IMR-90 (cell line): ENCODE data around the gene RUNX1. TPM values are rescaled to one million over a fixed set of nuclear protein-coding genes. Genes with fewer than 3 reads are reported as not detected.

Source experiments
- ATAC-seq: fragments of 200-7000 bp; cut with Tn5 transposase; 2 replicates; pipeline ENCODE4 v1.9.1; 2020; ENCODE audit warnings: low read depth, mild to moderate bottlenecking, moderate library complexity
- BruUV-seq: library from RNA; stranded (reverse); fragments of 400-500 nt; replicated peaks from 2 replicates; lab custom pipeline; 2021; lab: Mats Ljungman, UMichigan
- CTCF ChIA-PET: fragments of 300-600 bp; formaldehyde crosslinking; extraction: SDS; loops from one replicate; lab custom pipeline; 2021; ENCODE audit warnings: antibody characterized with exemption; lab: Yijun Ruan, JAX
- POLR2A ChIA-PET: fragments of 300-600 bp; sonication (Branson Sonifier 250); formaldehyde crosslinking; loops from one replicate; lab custom pipeline; 2022; ENCODE audit warnings: antibody characterized with exemption; ENCODE audit not compliant: unreplicated experiment; lab: Charles Lee
- DNase-seq: peaks from one replicate; pipeline ENCODE4 v3.0.0; 2013
- H2AFZ ChIP-seq: replicated peaks from 2 replicates; pipeline ENCODE3; 2013; ENCODE audit warnings: low read length, mild to moderate bottlenecking; ENCODE audit not compliant: poor library complexity
- H2AK5ac ChIP-seq: 2 replicates; pipeline ENCODE4 v1.6.1; 2013; ENCODE audit warnings: low read depth, low read length, inconsistent platforms
- H2AK9ac ChIP-seq: replicated peaks from 2 replicates; pipeline ENCODE3; 2013; ENCODE audit warnings: mild to moderate bottlenecking, low read depth, low read length, moderate library complexity; ENCODE audit not compliant: poor library complexity
- H2BK120ac ChIP-seq: 2 replicates; pipeline ENCODE4 v1.6.1; 2013; ENCODE audit warnings: low read depth, low read length, inconsistent platforms
- H2BK15ac ChIP-seq: 3 replicates; pipeline ENCODE4 v1.6.1; 2013; ENCODE audit warnings: low read depth, low read length, inconsistent platforms
- H2BK20ac ChIP-seq: 2 replicates; pipeline ENCODE4 v1.6.1; 2013; ENCODE audit warnings: low read depth, mild to moderate bottlenecking, inconsistent platforms, low read length, moderate library complexity
- H2BK5ac ChIP-seq: 2 replicates; pipeline ENCODE4 v1.6.1; 2013; ENCODE audit warnings: mild to moderate bottlenecking, low read depth, low read length, inconsistent platforms; ENCODE audit not compliant: poor library complexity, severe bottlenecking
- H3K14ac ChIP-seq: replicated peaks from 2 replicates; pipeline ENCODE4 v1.6.1; 2013; ENCODE audit warnings: low read depth, low read length, inconsistent platforms
- H3K18ac ChIP-seq: 2 replicates; pipeline ENCODE4 v1.6.1; 2013; ENCODE audit warnings: low read depth, low read length, control low read depth
- H3K23ac ChIP-seq: 2 replicates; pipeline ENCODE4 v1.6.1; 2013; ENCODE audit warnings: low read depth, low read length, inconsistent platforms
- H3K27ac ChIP-seq: 2 replicates; pipeline ENCODE4 v1.5.1; 2013; ENCODE audit warnings: mild to moderate bottlenecking, control low read depth, low read length; ENCODE audit not compliant: insufficient read depth
- H3K27me3 ChIP-seq: 2 replicates; pipeline ENCODE4 v1.6.1; 2013; ENCODE audit warnings: low read length; ENCODE audit not compliant: control insufficient read depth, insufficient read depth
- H3K36me3 ChIP-seq: 2 replicates; pipeline ENCODE4 v1.6.1; 2013; ENCODE audit warnings: low read length, mixed read lengths; ENCODE audit not compliant: control insufficient read depth, insufficient read depth
- H3K4ac ChIP-seq: 2 replicates; pipeline ENCODE4 v1.6.1; 2013; ENCODE audit warnings: low read depth, low read length, inconsistent platforms
- H3K4me1 ChIP-seq: 2 replicates; pipeline ENCODE4 v1.6.1; 2013; ENCODE audit warnings: low read length, mixed read lengths; ENCODE audit not compliant: control insufficient read depth, insufficient read depth
- H3K4me2 ChIP-seq: 2 replicates; pipeline ENCODE4 v1.6.1; 2013; ENCODE audit warnings: low read depth, mild to moderate bottlenecking, control low read depth, low read length, moderate library complexity
- H3K4me3 ChIP-seq: 2 replicates; pipeline ENCODE4 v1.5.1; 2013; ENCODE audit warnings: low read depth, mild to moderate bottlenecking, control low read depth, low read length, moderate library complexity; ENCODE audit not compliant: insufficient read depth
- H3K56ac ChIP-seq: 2 replicates; pipeline ENCODE4 v1.6.1; 2013; ENCODE audit warnings: low read length, inconsistent platforms; ENCODE audit not compliant: insufficient read depth; ENCODE audit errors: extremely low read depth
- H3K79me1 ChIP-seq, 2 experiments: 2 replicates each; pipeline ENCODE4 v1.6.1; 2013; ENCODE audit warnings: low read length in 2 of 2, inconsistent platforms in 1 of 2, low read depth in 1 of 2
- H3K9ac ChIP-seq: 2 replicates; pipeline ENCODE4 v1.6.1; 2013; ENCODE audit warnings: low read depth, low read length, control low read depth
- H3K9me1 ChIP-seq: 2 replicates; pipeline ENCODE4 v1.6.1; 2013; ENCODE audit warnings: low read length, inconsistent platforms; ENCODE audit not compliant: insufficient read depth
- H3K9me3 ChIP-seq: 2 replicates; pipeline ENCODE4 v1.6.1; 2013; ENCODE audit warnings: low read length; ENCODE audit not compliant: control insufficient read depth, insufficient read depth
- H4K20me1 ChIP-seq: 2 replicates; pipeline ENCODE4 v1.6.1; 2013; ENCODE audit warnings: low read length, inconsistent platforms; ENCODE audit not compliant: insufficient read depth
- H4K5ac ChIP-seq: 2 replicates; pipeline ENCODE4 v1.6.1; 2013; ENCODE audit warnings: mild to moderate bottlenecking, low read depth, low read length, control low read depth
- H4K8ac ChIP-seq, 2 experiments: 2 replicates each; pipeline ENCODE4 v1.6.1; 2013; ENCODE audit warnings: low read depth in 2 of 2, low read length in 2 of 2, control low read depth in 1 of 2, inconsistent platforms in 1 of 2
- H4K91ac ChIP-seq: 2 replicates; pipeline ENCODE4 v1.6.1; 2013; ENCODE audit warnings: low read depth, low read length, inconsistent platforms; ENCODE audit not compliant: insufficient read depth
- BHLHE40 ChIP-seq: fragments of 150-350 bp; IDR thresholded peaks from 2 replicates; pipeline ENCODE4 v1.6.1; 2016; ENCODE audit warnings: mild to moderate bottlenecking, low read depth, low read length
- CEBPB ChIP-seq: IDR thresholded peaks from 2 replicates; pipeline ENCODE4 v1.6.1; 2012; ENCODE audit warnings: low read depth, low read length, improper control_type of control experiment
- CHD1 ChIP-seq: IDR thresholded peaks from 2 replicates; pipeline ENCODE4 v1.6.1; 2012; ENCODE audit warnings: low read depth, low read length, improper control_type of control experiment
- CTCF ChIP-seq: conservative IDR thresholded peaks from 2 replicates; pipeline ENCODE4 v1.5.1; 2012; ENCODE audit warnings: mild to moderate bottlenecking, low read depth, low read length, improper control_type of control experiment
- ELK1 ChIP-seq: fragments of 150-350 bp; IDR thresholded peaks from 2 replicates; pipeline ENCODE4 v1.6.1; 2016; ENCODE audit warnings: low read depth, mild to moderate bottlenecking, low read length, moderate library complexity, borderline replicate concordance
- FOS ChIP-seq: fragments of 150-350 bp; IDR thresholded peaks from 2 replicates; pipeline ENCODE4 v1.6.1; 2016; ENCODE audit warnings: low read depth, low read length
- MAFK ChIP-seq: IDR thresholded peaks from 2 replicates; pipeline ENCODE4 v1.6.1; 2012; ENCODE audit warnings: low read depth, low read length, improper control_type of control experiment
- MAZ ChIP-seq: IDR thresholded peaks from 2 replicates; pipeline ENCODE4 v1.6.1; 2012; ENCODE audit warnings: low read depth, mild to moderate bottlenecking, low read length, improper control_type of control experiment, moderate library complexity, borderline replicate concordance
- MXI1 ChIP-seq: IDR thresholded peaks from 2 replicates; pipeline ENCODE4 v1.6.1; 2012; ENCODE audit warnings: low read depth, mild to moderate bottlenecking, low read length, moderate library complexity, borderline replicate concordance
- NFE2L2 ChIP-seq: fragments of 150-350 bp; IDR thresholded peaks from 2 replicates; pipeline ENCODE4 v1.6.1; 2016; ENCODE audit warnings: low read depth, mild to moderate bottlenecking, low read length
- POLR2A ChIP-seq: IDR thresholded peaks from 2 replicates; pipeline ENCODE4 v1.6.1; 2012; ENCODE audit warnings: mild to moderate bottlenecking, low read depth, low read length
- RAD21 ChIP-seq: IDR thresholded peaks from 2 replicates; pipeline ENCODE4 v1.6.1; 2012; ENCODE audit warnings: low read length, improper control_type of control experiment
- RCOR1 ChIP-seq: IDR thresholded peaks from 2 replicates; pipeline ENCODE4 v1.6.1; 2012; ENCODE audit warnings: mild to moderate bottlenecking, low read length, improper control_type of control experiment; ENCODE audit not compliant: insufficient replicate concordance
- RFX5 ChIP-seq: IDR thresholded peaks from 2 replicates; pipeline ENCODE4 v1.8.0; 2012; ENCODE audit warnings: low read depth, mild to moderate bottlenecking, low read length, moderate library complexity
- SMC3 ChIP-seq: fragments of 150-350 bp; IDR thresholded peaks from 2 replicates; pipeline ENCODE4 v1.6.1; 2016; ENCODE audit warnings: low read depth, mild to moderate bottlenecking, antibody characterized with exemption, low read length, moderate library complexity
- USF2 ChIP-seq: fragments of 150-350 bp; IDR thresholded peaks from 2 replicates; pipeline ENCODE4 v1.6.1; 2017; ENCODE audit warnings: mild to moderate bottlenecking, antibody characterized with exemption, low read length, low read depth
- WGBS, 2 experiments: methylation state at CpG; one replicate each; pipeline versions ENCODE4 v1.1.5 to v1.1.7; 2013; ENCODE audit warnings: missing lambda C conversion rate in 2 of 2; ENCODE audit not compliant: insufficient read length in 1 of 2; ENCODE audit errors: extremely low coverage in 2 of 2; 5-methylcytosine and 5-hydroxymethylcytosine counted together
- dilution Hi-C: fragments of 300-500 bp; cut with HindIII; formaldehyde crosslinking; loops from one replicate; pipeline ENCODE4 v1.14.3; 2018; ENCODE audit warnings: low sequenced_read_pairs; ENCODE audit not compliant: unreplicated experiment
- in situ Hi-C: fragments of 300-500 bp; cut with MboI; formaldehyde crosslinking; loops from 3 replicates; pipeline ENCODE4 v1.14.3; 2019; ENCODE audit warnings: low sequenced_read_pairs, inconsistent platforms, mixed read lengths
- intact Hi-C: fragments of 100-400 bp; cut with micrococcal nuclease; formaldehyde crosslinking; loops from 2 replicates; pipeline ENCODE4 v1.10.0; 2022
- polyA plus RNA-seq, 3 experiments: library from polyadenylated mRNA; depleted of rRNA; stranded (reverse); fragments of >200 nt; gene quantifications; 2 replicates each; pipeline ENCODE4 v1.2.3, GENCODE V29; 2012; ENCODE audit warnings: low replicate concordance in 1 of 3
- total RNA-seq: library from RNA; depleted of rRNA; stranded (reverse); fragments of >200 nt; gene quantifications from 2 replicates; pipeline ENCODE4 v1.2.3, GENCODE V29; 2012

RUNX1 gene
- total and polyA plus RNA-seq, 2 of the 4 experiments (the other 2 are of a cell fraction): 34.5 to 56.5 TPM

- Histone ChIP-seq H4K5ac (no peak overlapping the region), H3K14ac (no peak overlapping the region), H3K4me1 (no peaks in the 10 kb centered on the region), H3K9me1 (no peaks in the 10 kb centered on the region), H4K91ac (no peak overlapping the region), H3K56ac (no peak overlapping the region), H2AK5ac (0 out of 2 replicates have a peak overlapping the region, but pooled peaks have one; percentile 10), H2BK15ac (no peak overlapping the region), H2BK5ac (no peak overlapping the region), H2AK9ac (no peak overlapping the region), H3K36me3 (no peaks in the 10 kb centered on the region), H3K9ac (no peak overlapping the region), H3K18ac (no peak overlapping the region), H4K20me1 (no peaks in the 10 kb centered on the region), H3K27ac (no peak overlapping the region), H3K23ac (no peak overlapping the region), H3K27me3 (no peaks in the 10 kb centered on the region), H3K4ac (no peak overlapping the region), H3K4me2 (no peak overlapping the region), H3K79me1 (no peaks in the 10 kb centered on the region; a peak in 1 of 4 replicates), H2BK20ac (no peak overlapping the region), H2BK120ac (no peak overlapping the region), H2AFZ (no peak overlapping the region), H3K4me3 (no peak overlapping the region), H4K8ac (no peak overlapping the region), H3K9me3 (peaks cover 8% of the 10 kb centered on the region)
- TF ChIP-seq SMC3 (no peak), MAFK (no peak), MXI1 (no peak), POLR2A (no peak), RCOR1 (no peak), CTCF (no peak), RFX5 (no peak), BHLHE40 (no peak), USF2 (no peak), ELK1 (no peak), CEBPB (no peak), RAD21 (no peak), FOS (no peak), CHD1 (no peak), NFE2L2 (no peak), MAZ (no peak)
- CTCF ChIA-PET: interaction anchor here (0.6 kb wide), 1 partner anchor 714 kb away, joined by 3 read pairs; no protein-coding TSS in a partner anchor
- WGBS, 2 experiments: no CpG with 5 or more reads among the region's 2 CpGs
- in situ Hi-C loops (no loop called here), intact Hi-C loops (no loop called here), dilution Hi-C loops (no loop called here)
- POLR2A ChIA-PET: no interaction called here
- ATAC-seq (no peak), DNase-seq (no peak)
- BruUV-seq: no TSS peak
These were observed 149.8 kb downstream of the RUNX1 start for GRCh38 chr21:34899302-34899701.
